Rectal smooth muscle tissue (tissue), 1 donor: ENCODE measurements around the gene LPP.

Experiments used
- H3K27ac ChIP-seq: one replicate; pipeline ENCODE4 v1.7.0; 2013; ENCODE audit warnings: low read depth, low read length, inconsistent platforms
- H3K27me3 ChIP-seq: one replicate; pipeline ENCODE4 v1.7.0; 2013; ENCODE audit warnings: low read length; ENCODE audit not compliant: control insufficient read depth, insufficient read depth
- H3K36me3 ChIP-seq: one replicate; pipeline ENCODE4 v1.7.0; 2013; ENCODE audit warnings: low read length; ENCODE audit not compliant: control insufficient read depth, insufficient read depth
- H3K4me1 ChIP-seq: one replicate; pipeline ENCODE4 v1.7.0; 2013; ENCODE audit warnings: low read length; ENCODE audit not compliant: control insufficient read depth, insufficient read depth
- H3K4me3 ChIP-seq: one replicate; pipeline ENCODE4 v1.7.0; 2013; ENCODE audit warnings: low read length
- H3K9ac ChIP-seq: one replicate; pipeline ENCODE4 v1.7.0; 2013; ENCODE audit warnings: low read length

LPP gene

DNA sequence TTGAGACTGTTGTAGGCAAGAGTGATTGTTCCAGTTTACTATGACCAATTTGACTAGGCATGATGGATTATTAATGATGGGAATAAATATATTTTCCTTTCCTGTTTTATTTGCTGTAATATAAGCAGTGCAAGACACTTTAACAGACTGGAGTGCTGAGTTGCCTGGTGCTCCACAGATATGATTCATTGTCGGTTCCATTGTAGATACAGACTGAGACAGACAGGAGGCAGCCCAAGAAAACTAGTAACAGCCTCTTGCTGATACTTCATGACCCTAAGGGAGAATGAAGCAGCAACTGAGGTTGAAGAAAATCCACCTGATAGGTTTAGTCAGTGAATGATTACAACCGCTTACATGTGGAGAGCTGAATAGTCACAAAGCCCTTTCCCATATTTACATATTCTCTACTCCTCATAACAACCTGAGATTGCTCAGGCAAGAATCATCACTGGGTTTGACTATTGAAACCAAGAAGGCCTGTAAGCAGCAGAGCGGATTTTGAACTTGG is 782.7 kb downstream of the LPP start:
- Histone ChIP-seq H3K4me3 (no peak overlapping the region), H3K27ac (no peak overlapping the region), H3K9ac (no peak overlapping the region), H3K27me3 (no peaks in the 10 kb centered on the region), H3K4me1 (no peaks in the 10 kb centered on the region), H3K36me3 (no peaks in the 10 kb centered on the region)

GRCh38 chr3:188937389-188937788 is 783.4 kb downstream of the LPP start:
- H3K4me3 ChIP-seq, result no peak overlapping the region
- no peaks in the 10 kb centered on the region for H3K36me3 ChIP-seq
- H3K27me3 ChIP-seq, result no peaks in the 10 kb centered on the region
- H3K4me1 ChIP-seq, result no peaks in the 10 kb centered on the region
- no peak overlapping the region for H3K27ac ChIP-seq
- H3K9ac ChIP-seq, result no peak overlapping the region

DNA sequence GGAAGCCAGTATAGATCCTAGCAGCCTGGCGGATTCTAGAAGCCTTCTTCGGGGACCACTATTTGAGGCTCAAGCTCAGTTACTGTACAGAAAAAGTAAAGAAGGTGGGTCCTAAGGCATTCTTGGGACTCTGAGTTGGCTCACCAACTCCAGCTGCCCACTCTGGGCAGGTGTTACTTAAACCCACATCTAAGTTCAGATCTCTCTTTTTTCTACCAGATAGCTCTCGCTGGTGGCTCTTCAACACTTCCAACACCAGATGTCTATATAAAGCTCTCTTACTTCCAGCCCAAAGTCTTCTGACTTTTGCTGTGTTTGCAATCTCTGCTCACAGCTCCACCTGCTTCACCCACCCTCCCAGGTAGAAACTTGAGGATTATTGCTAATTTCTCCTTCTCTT is 785.0 kb downstream of the LPP start:
- H3K4me3 ChIP-seq, result no peak overlapping the region
- no peaks in the 10 kb centered on the region for H3K36me3 ChIP-seq
- no peak overlapping the region for H3K9ac ChIP-seq
- H3K27me3 ChIP-seq, result no peaks in the 10 kb centered on the region
- H3K4me1 ChIP-seq, result no peaks in the 10 kb centered on the region
- H3K27ac ChIP-seq, result no peak overlapping the region

DNA sequence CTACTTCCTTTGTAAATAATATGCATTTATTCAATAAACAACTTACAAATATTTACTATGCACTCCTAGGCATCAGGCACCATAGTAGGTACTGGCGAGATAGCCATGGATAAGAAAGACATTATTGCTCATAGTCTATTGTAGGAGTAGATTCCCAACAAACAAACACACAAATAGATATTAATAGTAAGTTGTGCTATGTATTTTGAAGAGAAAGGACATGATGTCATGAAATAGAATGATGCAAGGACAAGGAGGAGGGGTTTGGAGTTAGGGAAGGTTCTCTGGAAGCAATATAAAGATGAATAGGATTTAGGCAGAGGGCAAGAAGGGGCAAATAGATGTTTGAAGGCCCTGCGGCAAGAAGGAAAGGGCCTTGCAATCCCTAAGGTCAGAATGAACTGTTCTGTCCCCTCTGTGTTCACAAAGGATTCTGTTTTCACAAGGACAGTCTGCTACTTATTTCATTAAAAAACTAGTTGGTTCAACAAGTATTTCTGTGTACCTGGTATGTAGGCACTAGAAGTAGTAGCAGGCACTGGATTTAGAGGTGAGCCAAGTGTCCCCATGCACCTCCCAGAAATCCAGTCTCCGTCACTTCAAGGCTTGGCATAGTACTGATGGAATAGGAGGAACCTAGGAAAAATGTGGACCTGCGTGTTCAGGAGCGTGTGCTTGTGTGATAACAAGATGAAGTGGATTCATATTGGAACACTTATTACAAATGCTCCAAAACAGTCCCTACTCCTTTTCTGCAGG is 786.0 kb downstream of the LPP start:
- H3K27ac ChIP-seq, result no peak overlapping the region
- no peaks in the 10 kb centered on the region for H3K4me1 ChIP-seq
- no peak overlapping the region for H3K4me3 ChIP-seq
- no peak overlapping the region for H3K9ac ChIP-seq
- no peaks in the 10 kb centered on the region for H3K36me3 ChIP-seq
- H3K27me3 ChIP-seq, result no peaks in the 10 kb centered on the region
